HEK293 (cell line): ENCODE data around the gene TRIM66.

Source experiments
- CTCF ChIA-PET: fragments of 350-600 bp; formaldehyde crosslinking; extraction: SDS; loops from one replicate; lab custom pipeline; 2021; ENCODE audit warnings: antibody characterized with exemption; lab: Yijun Ruan, JAX
- POLR2A ChIA-PET: fragments of 300-600 bp; formaldehyde crosslinking; extraction: SDS; loops from one replicate; lab custom pipeline; 2020; ENCODE audit warnings: antibody characterized with exemption, inconsistent platforms; lab: Yijun Ruan, JAX
- H3K27ac ChIP-seq: fragments of 200-500 bp; sonication (Bioruptor generic); 2 replicates; pipeline ENCODE4 v1.5.1; 2014; ENCODE audit warnings: low read depth, low read length, control low read depth, inconsistent platforms; ENCODE audit errors: extremely low read depth
- H3K36me3 ChIP-seq, 2 experiments: fragments of 200-500 bp in 1 of 2; sonication (Bioruptor generic) in 1 of 2; 1 replicate in 1 of 2; 2 replicates in 1 of 2; pipeline ENCODE4 v1.5.1; 2014 to 2017; ENCODE audit warnings: inconsistent platforms in 2 of 2, low read length in 2 of 2; ENCODE audit not compliant: control insufficient read depth in 2 of 2, insufficient read depth in 1 of 2
- H3K4me1 ChIP-seq: fragments of 200-500 bp; sonication (Bioruptor generic); 2 replicates; pipeline ENCODE4 v1.5.1; 2014; ENCODE audit warnings: mild to moderate bottlenecking, low read length, inconsistent platforms; ENCODE audit not compliant: control insufficient read depth, insufficient read depth
- H3K4me3 ChIP-seq: 2 replicates; pipeline ENCODE4 v1.5.1; 2011; ENCODE audit warnings: low read depth, mild to moderate bottlenecking, control low read depth, low read length, moderate library complexity
- H3K9me3 ChIP-seq: fragments of 200-500 bp; sonication (Bioruptor generic); 2 replicates; pipeline ENCODE4 v1.5.1; 2014; ENCODE audit warnings: low read depth, low read length, inconsistent platforms; ENCODE audit not compliant: control insufficient read depth, insufficient read depth
- HOXD13 ChIP-seq: sonication (generic); formaldehyde crosslinking; IDR thresholded peaks from 2 replicates; pipeline ENCODE4 v1.8.0; 2022; ENCODE audit warnings: missing genetic modification reagents, borderline replicate concordance
- PRDM1 ChIP-seq: fragments of 450-650 bp; formaldehyde crosslinking; IDR thresholded peaks from 2 replicates; pipeline ENCODE4; 2016; ENCODE audit warnings: missing biosample characterization, missing genetic modification characterization
- ZBTB10 ChIP-seq: fragments of 450-650 bp; formaldehyde crosslinking; IDR thresholded peaks from 2 replicates; pipeline ENCODE4 v1.5.1; 2016; ENCODE audit warnings: missing biosample characterization, missing genetic modification characterization
- ZBTB21 ChIP-seq: fragments of 450-650 bp; formaldehyde crosslinking; IDR thresholded peaks from 2 replicates; pipeline ENCODE4 v1.5.1; 2017; ENCODE audit warnings: missing biosample characterization, missing genetic modification characterization
- ZBTB48 ChIP-seq: fragments of 450-650 bp; formaldehyde crosslinking; IDR thresholded peaks from 2 replicates; pipeline ENCODE4 v1.5.1; 2016; ENCODE audit warnings: missing biosample characterization, missing genetic modification characterization
- ZNF146 ChIP-seq: fragments of 450-650 bp; formaldehyde crosslinking; IDR thresholded peaks from 2 replicates; pipeline ENCODE4 v1.5.1; 2016; ENCODE audit warnings: missing biosample characterization, missing genetic modification characterization
- ZNF155 ChIP-seq: fragments of 450-650 bp; formaldehyde crosslinking; IDR thresholded peaks from 2 replicates; pipeline ENCODE4 v1.5.1; 2016; ENCODE audit warnings: missing biosample characterization, missing genetic modification characterization
- ZNF169 ChIP-seq: fragments of 450-650 bp; formaldehyde crosslinking; IDR thresholded peaks from 2 replicates; pipeline ENCODE4 v1.5.1; 2016; ENCODE audit warnings: missing biosample characterization, missing genetic modification characterization
- ZNF266 ChIP-seq: fragments of 450-650 bp; formaldehyde crosslinking; IDR thresholded peaks from 2 replicates; pipeline ENCODE4 v1.5.1; 2016; ENCODE audit warnings: missing biosample characterization, missing genetic modification characterization, low read depth
- ZNF501 ChIP-seq: fragments of 450-650 bp; formaldehyde crosslinking; IDR thresholded peaks from 2 replicates; pipeline ENCODE4 v1.5.1; 2016; ENCODE audit warnings: missing biosample characterization, missing genetic modification characterization
- ZNF514 ChIP-seq: fragments of 450-650 bp; formaldehyde crosslinking; IDR thresholded peaks from 2 replicates; pipeline ENCODE4 v1.5.1; 2016; ENCODE audit warnings: missing biosample characterization, missing genetic modification characterization
- ZNF560 ChIP-seq: fragments of 450-650 bp; formaldehyde crosslinking; IDR thresholded peaks from 2 replicates; pipeline ENCODE4 v1.5.1; 2017; ENCODE audit warnings: missing biosample characterization, missing genetic modification characterization, borderline replicate concordance
- ZNF621 ChIP-seq: fragments of 450-650 bp; formaldehyde crosslinking; IDR thresholded peaks from 2 replicates; pipeline ENCODE4 v1.5.1; 2017; ENCODE audit warnings: missing biosample characterization, missing genetic modification characterization
- ZNF776 ChIP-seq: fragments of 450-650 bp; formaldehyde crosslinking; IDR thresholded peaks from 2 replicates; pipeline ENCODE4 v1.5.0; 2017; ENCODE audit warnings: missing biosample characterization, missing genetic modification characterization, borderline replicate concordance
- ZNF785 ChIP-seq: fragments of 450-650 bp; formaldehyde crosslinking; IDR thresholded peaks from 2 replicates; pipeline ENCODE4 v1.5.1; 2016; ENCODE audit warnings: missing biosample characterization, missing genetic modification characterization
- ZNF792 ChIP-seq: fragments of 450-650 bp; formaldehyde crosslinking; IDR thresholded peaks from 2 replicates; pipeline ENCODE4 v1.5.1; 2016; ENCODE audit warnings: missing biosample characterization, missing genetic modification characterization
- ZSCAN5A ChIP-seq: fragments of 450-650 bp; formaldehyde crosslinking; IDR thresholded peaks from 2 replicates; pipeline ENCODE4 v1.5.1; 2016; ENCODE audit warnings: missing biosample characterization, missing genetic modification characterization
- TF ChIP-seq, protein P1 (sequence below): fragments of 450-650 bp; formaldehyde crosslinking; IDR thresholded peaks from 2 replicates; pipeline ENCODE4 v1.5.1; 2016; ENCODE audit warnings: missing biosample characterization, missing genetic modification characterization
- TF ChIP-seq, protein P2 (sequence below): fragments of 450-650 bp; formaldehyde crosslinking; conservative IDR thresholded peaks from 2 replicates; pipeline ENCODE4 v1.5.1; 2016; ENCODE audit warnings: low read depth, missing biosample characterization, missing genetic modification characterization

The TRIM66 gene

GRCh38 chr11:8586805-8587204 lies 95.7 kb downstream of the TRIM66 start:
- ChIA-PET POLR2A (interaction anchor here (1.0 kb wide), 1 partner anchor 95 kb away, joined by 3 read pairs; the partner anchor contains the start of genes RPL27A and TRIM66), CTCF (interaction anchor here (0.6 kb wide), 1 partner anchor 323 kb away, joined by 3 read pairs; the partner anchor contains the start of gene LMO1)
- Histone ChIP-seq H3K4me1 (no peaks in the 10 kb centered on the region), H3K4me3 (no peak overlapping the region), H3K9me3 (no peaks in the 10 kb centered on the region), H3K27ac (no peak overlapping the region), H3K36me3 (no peaks in the 10 kb centered on the region)
- no peak for TF ChIP-seq ZNF514 (tag by site-specific recombination)
- no peak for TF ChIP-seq ZBTB48 (tag by site-specific recombination)
- TF ChIP-seq, protein P1, sequence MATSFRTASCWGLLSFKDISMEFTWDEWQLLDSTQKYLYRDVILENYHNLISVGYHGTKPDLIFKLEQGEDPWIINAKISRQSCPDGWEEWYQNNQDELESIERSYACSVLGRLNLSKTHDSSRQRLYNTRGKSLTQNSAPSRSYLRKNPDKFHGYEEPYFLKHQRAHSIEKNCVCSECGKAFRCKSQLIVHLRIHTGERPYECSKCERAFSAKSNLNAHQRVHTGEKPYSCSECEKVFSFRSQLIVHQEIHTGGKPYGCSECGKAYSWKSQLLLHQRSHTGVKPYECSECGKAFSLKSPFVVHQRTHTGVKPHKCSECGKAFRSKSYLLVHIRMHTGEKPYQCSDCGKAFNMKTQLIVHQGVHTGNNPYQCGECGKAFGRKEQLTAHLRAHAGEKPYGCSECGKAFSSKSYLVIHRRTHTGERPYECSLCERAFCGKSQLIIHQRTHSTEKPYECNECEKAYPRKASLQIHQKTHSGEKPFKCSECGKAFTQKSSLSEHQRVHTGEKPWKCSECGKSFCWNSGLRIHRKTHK (tag by site-specific recombination): no peak
- TF ChIP-seq ZNF146 (tag by site-specific recombination): no peak
- no peak for TF ChIP-seq ZNF776 (tag by site-specific recombination)
- TF ChIP-seq, protein P2, sequence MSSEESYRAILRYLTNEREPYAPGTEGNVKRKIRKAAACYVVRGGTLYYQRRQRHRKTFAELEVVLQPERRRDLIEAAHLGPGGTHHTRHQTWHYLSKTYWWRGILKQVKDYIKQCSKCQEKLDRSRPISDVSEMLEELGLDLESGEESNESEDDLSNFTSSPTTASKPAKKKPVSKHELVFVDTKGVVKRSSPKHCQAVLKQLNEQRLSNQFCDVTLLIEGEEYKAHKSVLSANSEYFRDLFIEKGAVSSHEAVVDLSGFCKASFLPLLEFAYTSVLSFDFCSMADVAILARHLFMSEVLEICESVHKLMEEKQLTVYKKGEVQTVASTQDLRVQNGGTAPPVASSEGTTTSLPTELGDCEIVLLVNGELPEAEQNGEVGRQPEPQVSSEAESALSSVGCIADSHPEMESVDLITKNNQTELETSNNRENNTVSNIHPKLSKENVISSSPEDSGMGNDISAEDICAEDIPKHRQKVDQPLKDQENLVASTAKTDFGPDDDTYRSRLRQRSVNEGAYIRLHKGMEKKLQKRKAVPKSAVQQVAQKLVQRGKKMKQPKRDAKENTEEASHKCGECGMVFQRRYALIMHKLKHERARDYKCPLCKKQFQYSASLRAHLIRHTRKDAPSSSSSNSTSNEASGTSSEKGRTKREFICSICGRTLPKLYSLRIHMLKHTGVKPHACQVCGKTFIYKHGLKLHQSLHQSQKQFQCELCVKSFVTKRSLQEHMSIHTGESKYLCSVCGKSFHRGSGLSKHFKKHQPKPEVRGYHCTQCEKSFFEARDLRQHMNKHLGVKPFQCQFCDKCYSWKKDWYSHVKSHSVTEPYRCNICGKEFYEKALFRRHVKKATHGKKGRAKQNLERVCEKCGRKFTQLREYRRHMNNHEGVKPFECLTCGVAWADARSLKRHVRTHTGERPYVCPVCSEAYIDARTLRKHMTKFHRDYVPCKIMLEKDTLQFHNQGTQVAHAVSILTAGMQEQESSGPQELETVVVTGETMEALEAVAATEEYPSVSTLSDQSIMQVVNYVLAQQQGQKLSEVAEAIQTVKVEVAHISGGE (tag by site-specific recombination): no peak
- no peak for TF ChIP-seq ZNF155 (tag by site-specific recombination)
- no peak for TF ChIP-seq HOXD13
- no peak for TF ChIP-seq ZNF792 (tag by site-specific recombination)
- TF ChIP-seq ZSCAN5A (tag by site-specific recombination): no peak
- TF ChIP-seq ZBTB10 (tag by site-specific recombination): no peak
- TF ChIP-seq ZNF266 (tag by site-specific recombination): no peak
- TF ChIP-seq ZNF501 (tag by site-specific recombination): no peak
- no peak for TF ChIP-seq ZNF621
- no peak for TF ChIP-seq ZNF169 (tag by site-specific recombination)
- TF ChIP-seq PRDM1: no peak
- no peak for TF ChIP-seq ZNF560 (tag by site-specific recombination)
- no peak for TF ChIP-seq ZBTB21 (tag by site-specific recombination)
- no peak for TF ChIP-seq ZNF785 (tag by site-specific recombination)
